Epithelial cell of proximal tubule (primary cell): ENCODE measurements around the gene TBC1D1. TPM values are rescaled to one million over a fixed set of nuclear protein-coding genes. Genes with fewer than 3 reads are reported as not detected.

ENCODE experiments used
- DNase-seq: peaks from one replicate; pipeline ENCODE4 v3.0.0-alpha.2; 2011; ENCODE audit warnings: low read depth
- H3K4me3 ChIP-seq: 2 replicates; pipeline ENCODE4 v1.5.1; 2011; ENCODE audit warnings: low read depth, mild to moderate bottlenecking, low read length
- total RNA-seq: library from RNA; depleted of rRNA; stranded (reverse); fragments of >200 nt; gene quantifications from 2 replicates; pipeline ENCODE4 v1.2.3, GENCODE V29; 2015
- TF ChIP-seq, protein P1 (sequence below): conservative IDR thresholded peaks from 2 replicates; pipeline ENCODE4 v1.5.1; 2012; ENCODE audit warnings: low read depth, mild to moderate bottlenecking, low read length

TBC1D1 gene
- total RNA-seq, 1 donor from 2014 or later, result 157 TPM

DNA sequence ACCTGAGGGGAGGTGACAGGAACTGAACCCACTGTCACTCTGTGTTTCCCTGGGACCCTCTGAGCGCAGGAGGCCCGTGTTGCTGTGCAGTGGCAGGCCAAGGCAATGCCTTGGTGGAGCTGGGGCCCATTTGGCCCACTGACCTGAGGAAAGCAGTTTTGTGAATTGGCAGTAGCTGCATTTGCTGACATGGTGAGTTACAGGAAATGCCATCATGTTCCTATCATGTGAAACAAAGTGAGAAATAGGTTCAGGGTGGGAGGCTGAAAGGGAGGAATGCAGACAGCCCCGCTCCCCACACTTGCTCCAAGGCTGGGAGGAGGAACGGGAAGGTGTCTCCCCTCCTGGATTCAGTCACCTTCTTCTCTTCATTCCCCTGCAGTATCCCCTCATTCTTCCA is 215.4 kb downstream of the TBC1D1 start:
- TF ChIP-seq, protein P1, sequence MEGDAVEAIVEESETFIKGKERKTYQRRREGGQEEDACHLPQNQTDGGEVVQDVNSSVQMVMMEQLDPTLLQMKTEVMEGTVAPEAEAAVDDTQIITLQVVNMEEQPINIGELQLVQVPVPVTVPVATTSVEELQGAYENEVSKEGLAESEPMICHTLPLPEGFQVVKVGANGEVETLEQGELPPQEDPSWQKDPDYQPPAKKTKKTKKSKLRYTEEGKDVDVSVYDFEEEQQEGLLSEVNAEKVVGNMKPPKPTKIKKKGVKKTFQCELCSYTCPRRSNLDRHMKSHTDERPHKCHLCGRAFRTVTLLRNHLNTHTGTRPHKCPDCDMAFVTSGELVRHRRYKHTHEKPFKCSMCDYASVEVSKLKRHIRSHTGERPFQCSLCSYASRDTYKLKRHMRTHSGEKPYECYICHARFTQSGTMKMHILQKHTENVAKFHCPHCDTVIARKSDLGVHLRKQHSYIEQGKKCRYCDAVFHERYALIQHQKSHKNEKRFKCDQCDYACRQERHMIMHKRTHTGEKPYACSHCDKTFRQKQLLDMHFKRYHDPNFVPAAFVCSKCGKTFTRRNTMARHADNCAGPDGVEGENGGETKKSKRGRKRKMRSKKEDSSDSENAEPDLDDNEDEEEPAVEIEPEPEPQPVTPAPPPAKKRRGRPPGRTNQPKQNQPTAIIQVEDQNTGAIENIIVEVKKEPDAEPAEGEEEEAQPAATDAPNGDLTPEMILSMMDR, result no peak
- no peak overlapping the region for H3K4me3 ChIP-seq
- no peak for DNase-seq

- TF ChIP-seq, protein P1, result no peak
- H3K4me3 ChIP-seq, result no peak overlapping the region
- DNase-seq, result no peak
Observed at GRCh38 chr4:38106886-38107514, 216.1 kb downstream of the TBC1D1 start.

- no peak overlapping the region for H3K4me3 ChIP-seq
- no peak for DNase-seq
- TF ChIP-seq, protein P1, result no peak
Observed at GRCh38 chr4:38107818-38108217, 216.9 kb downstream of the TBC1D1 start.

GRCh38 chr4:38109370-38109769 is 218.5 kb downstream of the TBC1D1 start:
- no peak for DNase-seq
- no peak overlapping the region for H3K4me3 ChIP-seq
- TF ChIP-seq, protein P1, result no peak

GRCh38 chr4:38109896-38110295 is 219.0 kb downstream of the TBC1D1 start:
- no peak for DNase-seq
- H3K4me3 ChIP-seq, result no peak overlapping the region
- TF ChIP-seq, protein P1, result no peak

DNA sequence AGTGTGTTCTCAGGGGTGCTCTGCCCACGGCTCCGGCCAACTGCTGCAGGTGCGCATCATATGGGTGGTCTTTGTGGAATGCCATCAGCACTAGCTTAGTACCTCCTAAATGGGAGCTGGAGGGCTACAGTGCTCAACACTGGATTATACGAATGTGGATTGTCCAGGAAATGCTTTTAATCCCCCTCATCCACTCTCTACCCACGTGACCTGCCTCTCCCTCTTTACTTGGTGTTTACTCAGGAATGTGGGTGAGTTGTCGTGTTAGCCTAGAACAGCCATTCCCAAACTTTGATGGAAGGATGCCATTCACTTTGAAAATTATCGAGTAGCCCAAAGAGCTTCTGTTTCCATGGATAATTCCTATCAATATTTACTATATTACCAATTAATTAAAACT is 220.1 kb downstream of the TBC1D1 start:
- DNase-seq, result no peak
- TF ChIP-seq, protein P1, result no peak
- no peak overlapping the region for H3K4me3 ChIP-seq

DNA sequence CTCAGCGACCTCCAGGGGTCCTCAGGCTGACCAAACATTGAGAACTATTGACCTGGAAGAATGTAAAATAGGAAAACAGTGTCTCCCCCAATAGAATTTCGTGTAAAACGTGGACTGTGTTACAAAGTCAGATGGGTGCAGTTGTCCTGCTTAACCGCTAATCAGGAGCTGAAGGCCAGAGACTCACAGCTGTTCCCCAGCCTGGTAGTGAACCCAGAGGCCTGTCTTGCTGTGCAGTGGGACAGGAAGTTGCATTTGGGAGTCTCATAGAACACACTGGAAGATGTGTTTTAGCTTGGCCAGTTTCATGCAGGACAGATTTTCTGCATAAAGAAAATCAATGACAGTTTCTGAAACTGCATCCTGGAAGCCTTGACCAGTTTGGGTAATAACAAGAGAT is 220.8 kb downstream of the TBC1D1 start:
- TF ChIP-seq, protein P1, result no peak
- no peak for DNase-seq
- no peak overlapping the region for H3K4me3 ChIP-seq
